Stimulated activated CD8-positive, alpha-beta memory T cell treated with anti-CD3 and anti-CD28 coated beads, Interleukin-7, amount 100 ng/mL, for 1 hour (primary cell): ENCODE results near the gene TPCN1.
A peak's percentile ranks its signal among the peaks of the same experiment; 100 is the strongest.
"Not testable (repeated sequence)": the region's sequence is repeated elsewhere in the genome, so short reads cannot be mapped to it uniquely, and the experiment has no call there.

Experiments used
- DNase-seq, 2 donors: peaks; one replicate each; pipeline ENCODE4 v3.0.0-alpha.2; 2020; ENCODE audit warnings: low read depth in 2 of 2

TPCN1 gene

GRCh38 chr12:113196990-113197389 lies 24.3 kb upstream of the TPCN1 start:
- DNase-seq, result no peak

- no peak for DNase-seq
Observed at GRCh38 chr12:113197518-113198077, 23.7 kb upstream of the TPCN1 start.

GRCh38 chr12:113198296-113198695 lies 23.0 kb upstream of the TPCN1 start:
- no peak for DNase-seq

- DNase-seq, result no peak
Observed at GRCh38 chr12:113200021-113200797, 21.1 kb upstream of the TPCN1 start.

GRCh38 chr12:113201187-113202177 lies 19.8 kb upstream of the TPCN1 start:
- DNase-seq, result no peak

- no peak for DNase-seq
Observed at GRCh38 chr12:113202300-113203075, 18.8 kb upstream of the TPCN1 start.

- no peak for DNase-seq
Observed at GRCh38 chr12:113203852-113204760, 17.2 kb upstream of the TPCN1 start.

GRCh38 chr12:113204804-113205203 lies 16.5 kb upstream of the TPCN1 start:
- DNase-seq, result no peak

GRCh38 chr12:113206802-113207201 lies 14.5 kb upstream of the TPCN1 start:
- DNase-seq, result not testable (repeated sequence)

GRCh38 chr12:113207613-113208040 lies 13.6 kb upstream of the TPCN1 start:
- no peak for DNase-seq

- DNase-seq, result peak; percentile 20 to 37
Observed at GRCh38 chr12:113208041-113208934, 13.0 kb upstream of the TPCN1 start.

- DNase-seq, result no peak
Observed at GRCh38 chr12:113211160-113211559, 10.1 kb upstream of the TPCN1 start.

GRCh38 chr12:113214895-113215400 lies 6.3 kb upstream of the TPCN1 start:
- DNase-seq, result no peak

- DNase-seq, result no peak
Observed at GRCh38 chr12:113216027-113216426, 5.2 kb upstream of the TPCN1 start.

GRCh38 chr12:113220593-113221180 lies 577 bp upstream of the TPCN1 start:
- DNase-seq, result no peak

- DNase-seq, result no peak
Observed at GRCh38 chr12:113221997-113222729, 899 bp downstream of the TPCN1 start.

GRCh38 chr12:113222730-113223531 lies 1.7 kb downstream of the TPCN1 start:
- DNase-seq, result no peak
